Measurements from ENCODE around the gene CDYL2.

CDYL2 gene

GRCh38 chr16:80743772-80744171 lies 60.6 kb downstream of the CDYL2 start:
- TF ChIP-seq REST (IDR thresholded peaks at IDR 0.05; ENCODE audit: insufficient read depth in 1 of 2, low read depth in 2 of 2, low read length in 2 of 2) (no peak), SIN3A (IDR thresholded peaks at IDR 0.05; ENCODE audit: borderline replicate concordance, insufficient read depth, low read length) (no peak), FOXP2 (optimal IDR thresholded peaks at IDR 0.05; ENCODE audit: borderline replicate concordance, extremely low read depth, extremely low read length, insufficient read depth) (no peak), POLR2AphosphoS5 (IDR thresholded peaks at IDR 0.05; ENCODE audit: low read depth, low read length) (no peak), TAF1 (IDR thresholded peaks at IDR 0.05; ENCODE audit: borderline replicate concordance, insufficient read depth, low read length) (no peak)

- TF ChIP-seq SIN3A (IDR thresholded peaks at IDR 0.05; ENCODE audit: borderline replicate concordance, insufficient read depth, low read length) (no peak), REST (IDR thresholded peaks at IDR 0.05; ENCODE audit: insufficient read depth in 1 of 2, low read depth in 2 of 2, low read length in 2 of 2) (no peak), POLR2AphosphoS5 (IDR thresholded peaks at IDR 0.05; ENCODE audit: low read depth, low read length) (no peak), TAF1 (IDR thresholded peaks at IDR 0.05; ENCODE audit: borderline replicate concordance, insufficient read depth, low read length) (no peak), FOXP2 (optimal IDR thresholded peaks at IDR 0.05; ENCODE audit: borderline replicate concordance, extremely low read depth, extremely low read length, insufficient read depth) (no peak)
These were observed 61.1 kb downstream of the CDYL2 start for GRCh38 chr16:80743273-80743672.

- TF ChIP-seq POLR2AphosphoS5 (IDR thresholded peaks at IDR 0.05; ENCODE audit: low read depth, low read length) (no peak), SIN3A (IDR thresholded peaks at IDR 0.05; ENCODE audit: borderline replicate concordance, insufficient read depth, low read length) (no peak)
These were observed 62.1 kb downstream of the CDYL2 start for GRCh38 chr16:80742331-80742730.

GRCh38 chr16:80741724-80742123 lies 62.7 kb downstream of the CDYL2 start:
- TF ChIP-seq FOXP2 (optimal IDR thresholded peaks at IDR 0.05; ENCODE audit: borderline replicate concordance, extremely low read depth, extremely low read length, insufficient read depth), result no peak
- TF ChIP-seq POLR2AphosphoS5 (IDR thresholded peaks at IDR 0.05; ENCODE audit: low read depth, low read length), result no peak
- no peak for TF ChIP-seq TAF1 (IDR thresholded peaks at IDR 0.05; ENCODE audit: borderline replicate concordance, insufficient read depth, low read length)
- no peak for TF ChIP-seq SIN3A (IDR thresholded peaks at IDR 0.05; ENCODE audit: borderline replicate concordance, insufficient read depth, low read length)
- TF ChIP-seq REST (IDR thresholded peaks at IDR 0.05; ENCODE audit: insufficient read depth in 1 of 2, low read depth in 2 of 2, low read length in 2 of 2), result no peak

GRCh38 chr16:80739523-80739922 lies 64.9 kb downstream of the CDYL2 start:
- TF ChIP-seq POLR2AphosphoS5 (IDR thresholded peaks at IDR 0.05; ENCODE audit: low read depth, low read length) (no peak), FOXP2 (optimal IDR thresholded peaks at IDR 0.05; ENCODE audit: borderline replicate concordance, extremely low read depth, extremely low read length, insufficient read depth) (no peak), REST (IDR thresholded peaks at IDR 0.05; ENCODE audit: insufficient read depth in 1 of 2, low read depth in 2 of 2, low read length in 2 of 2) (no peak), SIN3A (IDR thresholded peaks at IDR 0.05; ENCODE audit: borderline replicate concordance, insufficient read depth, low read length) (no peak), TAF1 (IDR thresholded peaks at IDR 0.05; ENCODE audit: borderline replicate concordance, insufficient read depth, low read length) (no peak)
